HS-5 (cell line): Measurements from ENCODE around the gene RANBP3.
A peak's percentile ranks its signal among the peaks of the same experiment; 100 is the strongest.
"Not testable (repeated sequence)": the region's sequence is repeated elsewhere in the genome, so short reads cannot be mapped to it uniquely, and the experiment has no call there.

Experiments used
- DNase-seq: peaks from one replicate; pipeline ENCODE4 v3.0.0-alpha.2; 2012; ENCODE audit warnings: low read depth

Gene RANBP3

DNA sequence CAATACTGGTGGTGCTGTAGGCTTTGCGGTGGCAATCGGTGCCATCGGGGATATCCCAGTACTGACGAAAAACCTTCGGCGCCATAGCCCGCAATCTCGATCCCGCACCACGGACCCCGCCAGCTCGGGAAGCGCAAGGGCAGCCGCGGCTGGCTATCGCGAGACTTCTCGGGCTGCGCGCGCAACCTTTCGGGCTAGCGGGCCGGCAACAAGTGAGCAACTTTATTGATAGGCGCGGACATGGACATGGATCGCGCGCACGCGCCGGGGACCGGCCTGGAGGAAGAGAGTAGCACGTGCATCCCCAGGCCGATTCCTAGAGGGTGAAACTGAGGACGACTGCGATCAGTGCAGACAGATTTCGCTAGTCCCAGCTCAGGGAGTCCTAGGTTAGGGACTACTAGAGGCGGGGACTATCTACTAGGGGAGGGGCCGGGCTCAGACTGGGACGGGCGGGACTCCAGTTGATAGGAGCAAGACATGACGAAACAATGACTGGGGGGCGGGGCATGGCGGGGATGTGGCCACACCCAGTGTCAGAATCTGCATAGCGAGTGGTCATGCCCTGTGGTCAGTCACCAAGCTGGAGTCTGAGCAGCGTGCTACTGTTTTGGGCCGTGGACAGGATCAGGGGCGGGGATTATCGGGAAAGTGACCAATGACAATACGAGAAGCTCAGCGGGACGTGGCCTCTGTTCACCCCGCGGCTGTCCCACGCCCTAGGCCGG, 74.2 kb downstream of the RANBP3 start, which contains the start of gene NDUFA11:
NDUFA11 (minus strand) TSS at position 167 of the 728 bp plus-strand sequence; CDS start at position 85, 82 bp downstream.
- DNase-seq = peak; percentile 92

- peak; percentile 19 for DNase-seq
These were observed 74.8 kb downstream of the RANBP3 start for GRCh38 chr19:5903056-5903623.

- DNase-seq = no peak
These were observed 77.0 kb downstream of the RANBP3 start for GRCh38 chr19:5900976-5901375.

DNA sequence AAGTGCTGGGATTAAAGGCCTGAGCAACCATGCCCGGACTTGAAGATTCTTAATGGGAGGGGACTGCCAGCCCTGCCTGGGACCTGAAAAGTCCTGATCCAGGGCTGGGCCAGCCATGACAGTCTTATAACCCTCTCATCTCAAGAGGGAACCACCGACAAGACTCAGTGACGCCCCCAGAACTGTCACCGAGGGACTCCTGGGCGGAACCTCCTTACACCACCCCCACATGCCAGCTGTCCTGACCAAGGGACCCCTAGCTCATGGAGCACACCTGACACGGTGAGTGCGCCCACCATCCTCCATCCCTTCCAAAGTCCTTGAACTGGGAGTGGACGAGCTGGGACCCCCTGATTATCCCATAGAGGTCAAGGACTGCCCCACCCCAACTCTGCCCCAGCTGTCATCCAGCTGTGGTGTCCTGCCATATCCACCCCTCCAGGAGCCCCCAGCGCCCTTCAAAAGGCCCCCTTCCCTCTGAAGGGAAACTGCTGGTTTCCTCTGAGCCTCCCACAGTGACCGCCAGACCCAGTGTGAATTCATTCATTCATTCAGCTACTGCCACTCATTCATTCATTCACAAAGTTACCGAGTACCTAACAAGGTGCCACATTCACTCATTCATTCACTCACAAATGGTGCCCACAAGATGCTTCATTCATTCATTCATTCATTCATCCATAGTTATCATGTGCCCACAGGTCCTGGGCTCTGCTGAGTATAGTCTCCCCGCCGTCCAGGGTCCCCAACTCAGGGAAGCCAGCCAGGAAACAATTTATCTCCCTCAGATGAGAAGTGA, 78.0 kb downstream of the RANBP3 start:
- no peak for DNase-seq

DNA sequence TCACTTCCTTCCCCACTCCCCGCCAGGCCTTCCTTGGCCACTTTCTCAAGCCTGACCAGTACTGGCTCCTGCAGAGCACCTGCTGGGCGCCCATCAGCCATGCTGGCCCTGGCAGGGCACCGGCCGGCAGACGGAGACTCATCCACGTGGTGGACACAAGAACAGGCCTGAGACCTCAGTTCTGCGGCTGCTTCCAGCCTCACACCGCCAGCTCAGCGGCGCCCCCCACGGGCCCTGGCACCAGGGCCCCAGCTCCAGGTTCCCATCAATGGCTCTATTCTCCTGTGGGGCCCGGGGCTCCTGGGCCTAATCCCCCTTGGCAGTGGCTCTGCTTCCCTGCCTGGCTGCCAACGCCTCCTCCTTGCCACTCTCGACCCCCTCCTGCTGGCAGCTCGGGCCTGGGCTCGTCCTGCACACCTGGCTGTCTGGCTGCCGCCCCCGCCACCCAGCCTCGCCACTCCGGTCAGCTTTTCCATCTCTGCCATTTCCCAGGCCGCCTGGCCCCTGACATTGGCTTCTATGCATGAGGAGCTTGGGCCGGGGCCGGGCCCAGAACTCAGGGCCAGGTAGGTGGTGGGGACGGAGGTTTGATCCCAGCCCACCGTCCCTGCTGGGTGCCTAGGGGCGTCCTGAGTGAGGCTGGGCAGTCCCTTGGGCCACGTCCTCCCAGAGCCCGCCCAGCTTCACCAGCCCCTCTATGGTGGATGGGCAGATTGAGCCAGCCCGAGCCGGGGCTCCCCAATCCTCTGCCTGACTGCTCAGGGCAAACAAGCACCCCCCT, 80.6 kb downstream of the RANBP3 start:
- no peak for DNase-seq

DNA sequence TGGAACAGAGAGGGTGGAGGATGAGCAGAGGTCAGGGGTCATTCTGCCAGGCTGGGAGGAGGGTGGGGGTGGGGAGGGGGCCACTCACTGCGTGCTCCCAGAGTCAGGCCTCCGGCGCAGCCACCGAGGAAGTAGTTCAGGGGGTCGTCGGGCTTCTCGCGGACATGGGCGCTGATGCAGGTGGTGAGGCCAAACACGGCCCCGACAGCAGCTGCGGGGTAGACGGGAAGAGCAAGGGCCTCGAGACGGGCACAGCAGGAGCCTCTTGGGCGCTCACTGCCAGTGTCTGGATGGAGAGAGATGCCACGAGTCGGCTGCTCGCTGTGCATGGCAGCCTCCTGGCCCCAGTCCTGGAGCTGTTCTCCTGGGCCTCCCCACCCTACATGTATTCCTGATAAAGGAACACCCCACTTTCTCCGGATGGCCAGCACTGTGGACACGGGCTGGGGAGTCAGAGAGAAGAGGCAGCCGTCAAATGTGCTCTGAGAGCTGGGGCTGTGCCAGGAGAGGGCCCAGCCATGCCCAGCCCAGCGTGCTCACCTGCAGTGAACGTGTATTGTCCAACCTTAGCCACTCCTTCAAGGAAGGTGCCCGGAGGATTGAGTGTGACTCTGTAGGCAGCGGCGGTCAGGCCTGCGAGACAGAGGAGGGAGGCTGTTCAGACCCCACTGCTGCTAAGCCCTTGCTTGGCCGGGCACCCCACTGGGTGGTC, 81.4 kb downstream of the RANBP3 start:
- DNase-seq = no peak

DNA sequence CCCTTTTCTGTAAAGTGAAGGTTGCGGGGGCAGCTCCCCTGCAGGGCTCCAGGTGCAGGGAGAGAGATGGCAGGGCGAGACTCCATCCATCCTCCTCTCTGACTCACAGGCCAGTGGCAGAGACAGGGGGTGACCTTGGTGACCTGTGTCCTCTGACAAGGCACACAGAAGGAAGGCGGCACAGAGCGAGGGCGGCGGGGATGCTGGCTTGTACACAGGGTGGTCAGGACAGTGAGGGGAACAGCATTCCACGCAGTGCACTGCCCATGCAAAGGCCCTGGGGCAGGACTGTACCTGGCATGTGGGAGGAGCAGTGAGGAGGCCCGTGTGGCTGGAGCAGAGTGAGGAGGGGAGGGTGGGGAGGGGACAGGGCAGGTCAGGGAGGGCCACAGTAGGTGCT, 82.0 kb downstream of the RANBP3 start:
- DNase-seq = no peak

- DNase-seq = no peak
These were observed 82.5 kb downstream of the RANBP3 start for GRCh38 chr19:5895409-5895808.

GRCh38 chr19:5894704-5895349, 83.1 kb downstream of the RANBP3 start:
- DNase-seq = no peak

GRCh38 chr19:5893907-5894703, 83.8 kb downstream of the RANBP3 start:
- DNase-seq = no peak

DNA sequence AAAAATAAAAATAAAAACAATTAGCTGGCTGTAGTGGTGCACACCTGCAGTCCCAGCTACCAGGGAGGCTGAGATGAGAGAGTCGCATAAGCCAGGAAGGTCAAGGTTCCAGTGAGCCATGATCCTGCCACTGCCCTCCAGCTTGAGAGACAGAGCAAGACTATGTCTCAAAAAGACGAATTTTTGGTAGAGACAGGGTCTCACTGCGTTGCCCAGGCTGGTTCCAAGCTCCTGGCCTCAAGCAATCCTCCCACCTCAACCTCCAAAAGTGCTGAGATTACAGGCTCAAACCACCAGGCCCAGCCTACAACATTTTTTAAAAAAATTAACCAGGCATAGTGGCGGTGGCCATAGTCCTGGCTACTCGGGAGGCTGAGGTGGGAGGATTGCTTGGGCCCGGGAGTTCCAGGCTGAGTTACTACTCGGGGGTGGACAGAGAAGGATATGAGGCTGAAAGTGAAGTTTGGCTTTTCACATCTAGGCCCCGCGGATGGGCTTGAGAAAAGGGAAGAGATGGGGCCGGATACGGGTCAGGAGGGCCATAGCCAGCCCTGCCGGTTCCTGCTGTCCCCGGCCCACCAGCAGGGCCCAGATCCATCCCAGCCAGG, 84.5 kb downstream of the RANBP3 start:
- DNase-seq = no peak

DNA sequence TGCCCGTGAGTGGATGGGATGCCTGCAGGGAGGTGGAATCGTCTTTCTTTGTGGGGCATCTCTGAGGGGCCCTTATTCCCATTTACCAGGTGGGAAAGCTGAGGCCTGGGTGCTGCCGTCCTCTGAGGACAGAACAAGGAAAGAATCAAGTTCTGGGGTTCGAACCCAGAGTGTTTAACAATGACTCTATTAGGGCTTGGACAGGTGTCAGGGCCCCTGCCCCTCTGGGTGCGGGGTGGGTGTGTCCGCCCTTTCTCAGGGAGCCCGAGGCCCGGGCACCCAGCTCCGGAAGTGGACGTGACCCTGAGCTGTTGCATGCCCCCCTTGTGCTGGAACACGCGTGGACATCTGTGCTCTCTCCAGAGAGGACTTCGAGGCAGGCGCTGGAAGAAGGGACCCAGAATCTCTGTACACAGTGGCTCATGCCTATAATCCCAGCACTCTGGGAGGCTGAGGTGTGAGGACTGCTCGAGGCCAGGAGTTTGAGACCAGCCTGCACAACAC, 85.1 kb downstream of the RANBP3 start:
- no peak for DNase-seq

DNA sequence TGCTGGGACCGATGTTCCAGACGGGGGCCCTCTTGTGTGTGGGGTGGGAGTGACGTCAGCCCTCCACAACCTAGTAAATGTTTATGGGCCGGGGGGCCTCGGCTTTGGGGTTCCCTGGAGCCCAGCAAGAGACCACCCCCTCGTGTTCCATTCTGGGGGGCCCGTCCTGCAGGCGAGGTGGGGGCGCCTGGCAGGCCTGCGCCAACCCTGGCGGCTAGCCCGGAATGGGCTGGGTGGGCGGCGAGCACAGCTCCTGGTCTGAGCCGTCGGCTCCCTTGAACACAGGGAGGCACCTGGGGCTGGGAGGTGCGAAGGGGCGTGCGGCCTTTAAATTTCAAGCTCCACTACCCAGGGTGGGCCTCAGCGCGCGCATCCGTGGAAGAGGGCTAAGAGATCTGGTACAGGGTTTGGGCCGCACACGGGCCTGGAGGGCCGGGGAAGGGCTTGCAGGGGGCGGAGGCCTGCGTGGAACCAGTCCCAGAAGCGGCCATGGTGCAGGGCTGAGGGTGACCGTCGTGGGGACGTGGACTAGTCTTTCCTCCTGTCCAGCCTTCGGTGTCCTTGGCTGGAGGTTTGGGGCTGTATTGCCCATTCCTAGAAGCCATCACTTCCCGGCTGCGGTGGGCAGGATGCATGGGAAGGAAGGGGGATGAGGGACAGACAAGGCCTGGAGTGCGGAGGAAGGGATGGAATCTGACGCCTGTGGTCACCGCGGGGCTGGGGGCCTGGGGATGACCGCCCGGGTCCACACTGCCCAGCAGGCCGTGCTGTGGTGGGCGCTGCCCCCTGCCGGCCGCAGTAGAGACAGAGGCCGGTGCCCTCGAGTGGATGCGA, 85.8 kb downstream of the RANBP3 start:
- no peak for DNase-seq

GRCh38 chr19:5891572-5891937, 86.4 kb downstream of the RANBP3 start:
- no peak for DNase-seq

DNA sequence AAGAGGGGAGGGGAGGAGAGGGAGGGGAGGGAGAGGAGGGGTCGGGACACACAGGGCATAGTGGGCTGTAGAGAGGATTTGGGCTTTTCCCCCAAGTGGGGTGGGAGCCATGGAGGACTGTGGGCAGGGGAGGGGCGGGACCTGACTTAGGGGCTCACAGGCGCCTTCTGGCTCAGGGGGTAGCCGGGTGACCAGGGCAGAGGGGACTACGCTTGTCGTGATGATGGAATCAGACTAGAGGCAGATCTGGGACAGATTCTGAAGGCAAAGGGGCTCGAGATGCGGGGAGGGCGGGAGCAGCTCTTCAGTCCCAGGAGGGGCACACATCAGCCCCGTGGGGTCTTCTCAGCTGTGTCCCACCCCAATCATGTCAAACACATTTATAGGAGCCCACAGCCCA, 87.8 kb downstream of the RANBP3 start:
- no peak for DNase-seq

GRCh38 chr19:5889288-5889971, 88.5 kb downstream of the RANBP3 start:
- no peak for DNase-seq

GRCh38 chr19:5884065-5884811, 93.7 kb downstream of the RANBP3 start:
- not testable (repeated sequence) for DNase-seq
